Stimulated activated memory B cell treated with anti-CD40 and anti-IgM and Interleukin-4, amounts not matched to agents 10 μg/mL and 1 μg/mL and 100 μg/mL, for 72 hours (primary cell): Measurements from ENCODE around the gene PLXNA2.

ENCODE experiments used
- ATAC-seq: fragments of 150-1000 bp; cut with Tn5 transposase; 2 replicates; pipeline ENCODE4 v1.10.0; 2021
- H3K27ac Mint-ChIP-seq: one replicate; pipeline ENCODE4 v1.8.0; 2022; ENCODE audit warnings: mild to moderate bottlenecking, mixed read lengths
- H3K27me3 Mint-ChIP-seq: one replicate; pipeline ENCODE4 v1.8.0; 2022; ENCODE audit warnings: mixed read lengths
- H3K36me3 Mint-ChIP-seq: one replicate; pipeline ENCODE4 v1.8.0; 2022; ENCODE audit warnings: mixed read lengths
- H3K4me1 Mint-ChIP-seq: one replicate; pipeline ENCODE4 v1.8.0; 2022; ENCODE audit warnings: mixed read lengths
- H3K4me3 Mint-ChIP-seq: one replicate; pipeline ENCODE4 v1.8.0; 2022; ENCODE audit warnings: mild to moderate bottlenecking, moderate library complexity, mixed read lengths
- H3K9me3 Mint-ChIP-seq: one replicate; pipeline ENCODE4 v1.8.0; 2022; ENCODE audit warnings: mixed read lengths

PLXNA2 gene

DNA sequence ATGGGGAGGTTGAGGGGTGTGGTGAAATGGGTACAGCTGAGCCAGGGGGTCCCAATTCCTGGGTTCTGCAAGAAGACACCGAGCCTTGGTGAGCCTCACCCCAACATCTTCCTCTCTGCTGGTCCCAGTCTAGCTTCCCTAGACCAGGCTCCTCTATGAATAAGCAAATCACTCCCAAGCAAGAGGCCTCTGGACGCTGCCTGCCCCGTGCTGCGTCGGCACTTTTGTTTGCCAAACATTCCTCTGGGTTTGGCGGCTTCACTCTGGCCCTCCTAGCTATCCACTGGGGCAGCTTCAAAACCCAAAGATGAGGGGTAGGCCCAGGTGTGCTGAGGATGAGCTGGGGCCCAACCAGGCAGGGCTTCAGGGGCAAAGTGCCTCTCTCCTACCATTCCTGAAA, 196.2 kb downstream of the PLXNA2 start:
- H3K4me1 Mint-ChIP-seq: no peaks in the 10 kb centered on the region
- no peak overlapping the region for H3K4me3 Mint-ChIP-seq
- H3K27ac Mint-ChIP-seq: no peak overlapping the region
- no peaks in the 10 kb centered on the region for H3K36me3 Mint-ChIP-seq
- no peaks in the 10 kb centered on the region for H3K9me3 Mint-ChIP-seq
- no peak for ATAC-seq
- peaks cover 22% of the 10 kb centered on the region for H3K27me3 Mint-ChIP-seq

DNA sequence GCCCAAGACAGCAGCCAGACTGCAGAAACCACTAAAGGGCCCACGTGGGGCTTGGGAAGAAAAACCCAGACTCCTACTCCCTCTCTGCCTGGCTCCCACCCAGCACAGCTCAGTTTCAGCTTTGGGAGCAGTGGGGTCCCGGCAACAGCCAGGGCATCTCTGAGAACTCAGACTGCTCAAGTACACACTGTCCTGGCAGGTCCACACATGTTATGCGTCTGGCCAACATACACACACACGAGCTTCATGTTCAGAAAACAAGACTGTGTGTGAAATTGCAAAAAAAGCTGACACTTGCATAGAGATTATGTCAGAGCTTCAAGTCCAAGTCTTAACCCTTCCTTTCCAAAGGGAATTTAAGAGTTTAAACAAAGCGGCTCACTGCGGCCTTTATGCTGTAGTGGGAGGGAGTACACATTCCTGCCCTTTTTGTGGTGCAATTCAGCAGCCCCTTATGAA, 196.7 kb downstream of the PLXNA2 start:
- Mint-ChIP-seq H3K36me3 (no peaks in the 10 kb centered on the region), H3K9me3 (no peaks in the 10 kb centered on the region), H3K4me3 (no peak overlapping the region), H3K27me3 (peaks cover 27% of the 10 kb centered on the region), H3K4me1 (no peaks in the 10 kb centered on the region), H3K27ac (no peak overlapping the region)
- no peak for ATAC-seq

DNA sequence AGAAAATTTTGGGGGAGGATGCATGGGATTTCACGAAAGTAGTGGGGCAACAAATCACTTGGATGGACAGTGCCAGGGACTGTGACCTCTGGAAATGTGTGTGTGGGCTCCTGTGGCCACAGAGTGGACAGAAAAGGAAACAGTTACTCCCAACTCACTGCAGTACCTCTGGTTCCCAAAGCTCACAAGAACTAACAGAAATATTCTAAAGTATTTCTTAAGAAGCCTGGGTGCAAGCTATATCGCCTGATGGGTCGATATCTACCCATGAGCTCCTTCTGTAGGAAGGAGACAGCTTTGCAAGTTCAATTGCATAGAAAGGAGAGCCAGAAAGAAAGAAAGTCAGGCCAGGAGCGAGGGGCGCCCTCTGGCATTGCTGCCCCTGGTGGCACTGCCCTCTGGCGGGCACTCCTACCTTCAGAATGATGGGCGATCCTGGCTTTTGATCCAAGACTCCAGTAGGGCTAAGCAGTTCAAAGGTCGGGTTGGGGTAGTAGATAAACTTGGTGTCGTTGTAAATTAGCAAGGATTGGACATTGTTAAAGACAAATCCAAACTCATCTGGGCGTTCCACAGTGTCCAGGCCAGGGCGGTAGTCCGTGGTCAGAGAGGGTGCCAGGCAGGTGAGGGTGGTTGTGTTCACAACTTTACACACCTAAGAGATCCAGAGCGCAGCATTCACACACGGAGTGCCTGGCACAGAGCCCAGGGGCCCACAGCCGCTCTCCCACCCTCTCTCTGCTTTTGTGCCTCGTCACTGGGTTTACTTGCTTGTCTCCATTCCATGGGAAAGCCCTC, 198.5 kb downstream of the PLXNA2 start:
- no peaks in the 10 kb centered on the region for H3K9me3 Mint-ChIP-seq
- no peaks in the 10 kb centered on the region for H3K36me3 Mint-ChIP-seq
- ATAC-seq: no peak
- no peaks in the 10 kb centered on the region for H3K4me1 Mint-ChIP-seq
- peaks cover 18% of the 10 kb centered on the region for H3K27me3 Mint-ChIP-seq
- H3K4me3 Mint-ChIP-seq: no peak overlapping the region
- H3K27ac Mint-ChIP-seq: no peak overlapping the region

DNA sequence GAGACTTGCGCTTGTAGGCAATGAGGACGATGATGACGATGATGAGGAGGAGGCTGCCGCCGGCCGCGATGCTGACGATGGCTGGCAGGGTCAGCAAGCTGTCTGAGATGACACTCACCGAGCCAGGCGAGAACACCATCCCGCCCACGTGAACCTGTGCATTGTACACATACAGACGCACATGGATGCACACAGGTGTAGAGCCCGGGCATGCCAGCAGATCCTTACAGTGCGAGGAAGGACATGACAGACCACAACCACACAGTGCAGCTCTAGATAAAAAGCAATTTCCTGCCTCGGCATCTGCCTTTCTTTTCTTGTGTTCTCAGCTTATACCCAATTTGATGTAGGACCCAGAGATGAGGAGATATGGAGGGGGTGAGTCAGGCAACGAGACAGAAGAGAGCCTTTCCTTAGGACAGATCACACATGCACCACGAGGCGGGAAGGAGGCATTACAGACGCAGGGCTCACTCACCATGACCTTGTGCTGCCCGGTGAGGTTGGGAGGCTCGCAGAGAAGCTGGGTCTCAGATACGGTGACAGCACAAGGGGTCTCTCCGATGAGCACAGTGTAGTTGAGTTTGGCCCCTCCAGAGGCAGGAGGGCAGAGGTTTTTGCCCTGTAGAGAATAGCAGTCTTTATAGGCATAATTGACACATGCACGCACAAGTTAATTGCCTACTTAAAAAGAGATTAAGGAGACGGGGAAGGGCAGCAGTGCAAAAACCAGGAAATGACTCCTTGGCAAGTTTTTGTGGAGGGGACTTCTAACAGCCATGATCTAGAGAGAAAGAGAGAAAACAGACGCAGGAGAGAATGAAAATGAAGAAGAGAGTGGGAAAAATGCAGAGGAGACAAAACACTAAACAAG, 199.4 kb downstream of the PLXNA2 start:
- Mint-ChIP-seq H3K9me3 (no peaks in the 10 kb centered on the region), H3K4me3 (no peak overlapping the region), H3K27ac (no peak overlapping the region), H3K36me3 (no peaks in the 10 kb centered on the region), H3K4me1 (no peaks in the 10 kb centered on the region), H3K27me3 (peaks cover 18% of the 10 kb centered on the region)
- no peak for ATAC-seq

DNA sequence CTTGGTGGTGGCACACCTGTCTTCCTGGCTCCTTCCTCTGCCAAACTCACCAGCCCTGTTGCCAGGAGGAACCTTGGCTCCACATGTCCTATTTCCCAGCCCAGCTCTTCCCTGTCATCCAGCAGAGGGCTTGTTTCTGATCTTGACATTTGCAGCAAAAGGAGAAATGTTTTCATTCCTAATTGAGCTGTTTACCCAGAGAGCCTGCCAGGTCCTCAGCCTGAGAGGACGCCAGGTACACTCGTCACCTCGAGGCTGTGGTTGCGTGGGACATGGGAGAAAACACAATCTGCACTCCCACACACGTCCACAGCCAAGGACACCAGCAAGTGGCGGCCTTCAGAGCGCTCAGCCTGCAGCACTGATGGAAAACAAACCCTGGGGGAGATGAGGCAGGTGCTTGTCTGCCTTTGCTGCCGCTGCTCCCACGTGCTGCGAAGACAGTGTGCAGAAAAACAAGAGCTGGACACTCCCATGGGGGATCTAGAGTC, 200.4 kb downstream of the PLXNA2 start:
- Mint-ChIP-seq H3K9me3 (no peaks in the 10 kb centered on the region), H3K4me1 (no peaks in the 10 kb centered on the region), H3K27ac (no peak overlapping the region)

DNA sequence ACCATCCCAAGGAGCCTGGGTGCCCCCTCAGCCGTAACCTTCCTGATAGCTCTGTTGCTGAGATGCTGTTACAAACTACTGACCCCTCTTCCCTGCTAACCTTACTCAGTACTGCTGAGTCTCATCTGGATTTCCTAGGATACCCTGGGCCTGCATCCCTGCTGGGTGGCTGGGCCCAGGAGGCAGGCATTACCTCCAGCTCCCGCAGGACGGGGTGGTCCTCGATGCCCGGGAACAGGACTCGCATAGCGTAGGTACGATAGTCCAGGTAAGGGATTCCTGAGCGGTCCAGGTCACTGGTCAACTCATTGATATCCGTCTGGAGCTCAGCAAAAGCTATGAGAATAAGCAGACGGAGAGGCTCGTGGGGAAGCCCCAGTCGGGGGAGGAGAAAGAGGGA, 201.3 kb downstream of the PLXNA2 start:
- ATAC-seq: no peak
- H3K4me1 Mint-ChIP-seq: no peaks in the 10 kb centered on the region
- H3K27ac Mint-ChIP-seq: no peak overlapping the region
- no peak overlapping the region for H3K4me3 Mint-ChIP-seq
- peaks cover 18% of the 10 kb centered on the region for H3K27me3 Mint-ChIP-seq
- H3K9me3 Mint-ChIP-seq: no peaks in the 10 kb centered on the region
- no peaks in the 10 kb centered on the region for H3K36me3 Mint-ChIP-seq

More for the DNA sequence above, 200.4 kb downstream of the PLXNA2 start:
- Mint-ChIP-seq H3K36me3 (no peaks in the 10 kb centered on the region), H3K4me3 (no peak overlapping the region), H3K27me3 (peaks cover 18% of the 10 kb centered on the region)
- ATAC-seq: no peak

DNA sequence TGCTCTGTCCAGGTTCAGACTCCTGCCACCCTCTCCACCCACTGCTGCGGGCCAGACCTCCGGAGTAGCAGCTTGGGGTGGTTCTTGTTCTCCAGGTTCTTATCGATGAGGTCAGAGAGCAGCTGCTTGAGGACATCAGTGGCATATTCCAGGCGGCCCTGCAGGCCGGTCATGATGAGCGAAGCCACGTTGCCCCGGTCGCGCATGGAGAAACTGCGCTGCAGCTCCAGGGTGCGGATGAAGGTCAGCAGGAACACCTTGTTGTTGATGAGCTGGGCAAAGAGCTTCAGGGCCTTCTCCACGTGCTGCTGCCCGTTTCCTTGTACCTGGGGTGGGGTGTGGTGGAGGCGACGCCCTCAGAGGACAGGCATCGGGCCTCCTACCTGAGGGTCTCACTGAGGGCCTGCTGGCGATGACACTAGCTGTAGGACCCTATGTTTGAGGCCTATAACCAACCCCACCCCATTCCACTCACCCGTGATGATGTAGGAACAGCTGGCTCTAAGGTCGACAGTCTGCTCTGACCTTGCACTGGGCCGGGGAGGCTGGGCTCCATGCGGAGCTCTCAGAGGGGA, 202.1 kb downstream of the PLXNA2 start:
- Mint-ChIP-seq H3K27me3 (peaks cover 22% of the 10 kb centered on the region), H3K27ac (no peak overlapping the region), H3K4me3 (no peak overlapping the region)

DNA sequence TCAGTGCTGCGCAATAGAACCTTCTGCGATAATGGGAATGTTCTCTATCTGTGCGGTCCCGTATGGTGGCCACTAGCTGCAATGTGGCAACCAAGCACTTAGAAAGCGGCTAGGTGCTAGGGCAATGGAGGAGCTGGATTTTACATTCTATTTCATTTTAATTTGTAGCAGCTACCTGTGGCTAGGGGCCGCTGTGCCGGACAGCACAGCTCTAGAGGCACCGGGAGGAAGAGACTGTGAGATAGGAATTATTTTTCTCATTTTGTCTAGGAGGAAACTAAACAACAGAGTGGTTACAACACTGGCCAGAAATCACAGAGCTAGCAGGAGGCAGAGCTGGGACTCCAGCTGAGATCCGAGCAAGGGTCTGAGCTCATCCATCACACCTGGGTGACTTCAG, 202.7 kb downstream of the PLXNA2 start:
- Mint-ChIP-seq H3K9me3 (no peaks in the 10 kb centered on the region), H3K4me1 (no peaks in the 10 kb centered on the region), H3K36me3 (no peaks in the 10 kb centered on the region), H3K27ac (no peak overlapping the region), H3K4me3 (no peak overlapping the region), H3K27me3 (peaks cover 27% of the 10 kb centered on the region)
- no peak for ATAC-seq

More for the DNA sequence above, 202.1 kb downstream of the PLXNA2 start:
- Mint-ChIP-seq H3K9me3 (no peaks in the 10 kb centered on the region), H3K4me1 (no peaks in the 10 kb centered on the region), H3K36me3 (no peaks in the 10 kb centered on the region)
- ATAC-seq: no peak

DNA sequence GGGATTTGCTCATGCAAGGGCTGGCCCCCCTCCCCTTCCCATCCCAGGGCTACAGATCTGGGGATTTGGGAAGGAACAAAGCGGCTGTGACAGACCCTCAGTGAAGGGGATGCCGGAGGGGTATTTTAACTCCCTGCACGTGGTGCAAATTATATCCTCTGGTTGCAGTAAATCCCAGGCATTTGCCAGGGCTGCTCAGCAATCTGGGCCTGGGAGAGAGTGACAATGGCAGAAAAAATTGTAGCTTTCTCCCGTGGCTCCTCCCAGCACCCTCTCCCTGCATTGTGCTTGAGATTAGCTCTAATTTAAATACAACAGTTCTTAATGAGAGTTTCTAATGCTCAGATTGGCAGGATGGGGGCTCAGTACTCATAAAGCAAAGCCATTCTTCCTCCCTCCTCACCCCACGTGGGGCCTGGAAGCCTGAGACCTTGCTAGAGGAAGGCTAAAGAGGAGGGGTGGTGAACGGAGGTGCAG, 203.3 kb downstream of the PLXNA2 start:
- Mint-ChIP-seq H3K36me3 (no peaks in the 10 kb centered on the region), H3K4me1 (no peaks in the 10 kb centered on the region), H3K4me3 (no peak overlapping the region), H3K9me3 (no peaks in the 10 kb centered on the region), H3K27me3 (peaks cover 27% of the 10 kb centered on the region), H3K27ac (no peak overlapping the region)
- ATAC-seq: no peak

DNA sequence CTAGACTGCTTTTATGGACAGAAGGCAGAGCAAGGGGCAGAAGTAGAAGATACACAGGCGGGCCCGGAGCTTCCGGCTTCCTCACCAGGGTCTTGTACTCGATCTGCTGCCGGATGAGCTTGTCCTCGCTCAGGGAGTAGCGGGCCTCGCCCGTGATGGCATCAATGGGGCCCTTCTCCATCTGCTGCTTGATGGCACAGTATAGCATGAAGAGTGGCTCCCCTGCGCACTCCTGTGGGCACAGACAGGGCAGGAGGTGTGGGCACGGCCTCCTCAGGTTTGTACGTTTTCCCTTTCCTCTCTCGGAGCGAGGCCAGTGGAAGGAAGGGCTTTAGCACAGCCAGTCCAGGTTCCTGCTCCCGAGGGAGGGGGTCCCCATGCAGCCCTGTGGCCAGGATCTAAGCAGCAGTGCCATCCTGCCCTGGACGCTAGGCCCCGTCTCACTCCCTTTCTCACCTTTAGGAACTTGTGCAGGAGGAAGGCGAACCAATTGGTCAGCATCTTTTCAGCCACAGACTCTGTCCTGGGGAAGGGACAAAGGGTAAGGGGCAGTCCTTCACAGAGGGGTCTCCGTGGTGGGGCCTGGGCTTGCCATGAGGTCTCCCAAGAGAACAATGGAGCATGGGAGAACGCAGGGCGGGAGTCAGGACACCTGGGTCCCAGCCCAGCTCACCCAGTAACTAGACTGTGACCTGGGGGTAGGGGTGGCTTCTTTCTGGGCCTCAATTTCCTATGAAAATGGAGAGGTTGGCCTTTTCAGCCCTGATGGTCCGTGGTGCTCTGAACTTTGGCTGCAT, 204.4 kb downstream of the PLXNA2 start:
- H3K4me3 Mint-ChIP-seq: no peak overlapping the region
- H3K27ac Mint-ChIP-seq: no peak overlapping the region
- H3K9me3 Mint-ChIP-seq: no peaks in the 10 kb centered on the region
- peaks cover 27% of the 10 kb centered on the region for H3K27me3 Mint-ChIP-seq
- H3K36me3 Mint-ChIP-seq: no peaks in the 10 kb centered on the region
- H3K4me1 Mint-ChIP-seq: no peaks in the 10 kb centered on the region
- no peak for ATAC-seq

DNA sequence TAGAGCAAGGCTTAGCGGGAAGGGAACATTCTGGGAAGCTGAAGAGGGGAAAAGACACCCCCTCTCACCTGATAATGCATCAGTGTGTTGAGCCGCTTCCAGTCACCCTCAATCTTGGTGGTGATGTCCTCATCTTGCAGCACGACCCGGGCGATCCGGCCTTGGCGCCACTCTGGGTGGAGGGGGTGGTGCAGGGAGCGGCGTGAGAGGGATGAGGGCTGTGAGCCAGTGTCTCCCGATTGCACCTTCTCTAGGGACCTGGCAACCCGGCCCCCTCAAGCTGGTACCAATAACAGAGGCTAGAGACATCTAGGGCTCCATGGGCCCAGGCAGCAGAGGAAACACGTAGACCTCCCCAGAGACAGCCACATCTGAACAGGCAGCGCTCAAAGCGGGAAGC, 205.9 kb downstream of the PLXNA2 start:
- Mint-ChIP-seq H3K27ac (no peak overlapping the region), H3K4me1 (no peaks in the 10 kb centered on the region), H3K27me3 (peaks cover 28% of the 10 kb centered on the region), H3K9me3 (no peaks in the 10 kb centered on the region), H3K4me3 (no peak overlapping the region), H3K36me3 (no peaks in the 10 kb centered on the region)
- ATAC-seq: no peak

DNA sequence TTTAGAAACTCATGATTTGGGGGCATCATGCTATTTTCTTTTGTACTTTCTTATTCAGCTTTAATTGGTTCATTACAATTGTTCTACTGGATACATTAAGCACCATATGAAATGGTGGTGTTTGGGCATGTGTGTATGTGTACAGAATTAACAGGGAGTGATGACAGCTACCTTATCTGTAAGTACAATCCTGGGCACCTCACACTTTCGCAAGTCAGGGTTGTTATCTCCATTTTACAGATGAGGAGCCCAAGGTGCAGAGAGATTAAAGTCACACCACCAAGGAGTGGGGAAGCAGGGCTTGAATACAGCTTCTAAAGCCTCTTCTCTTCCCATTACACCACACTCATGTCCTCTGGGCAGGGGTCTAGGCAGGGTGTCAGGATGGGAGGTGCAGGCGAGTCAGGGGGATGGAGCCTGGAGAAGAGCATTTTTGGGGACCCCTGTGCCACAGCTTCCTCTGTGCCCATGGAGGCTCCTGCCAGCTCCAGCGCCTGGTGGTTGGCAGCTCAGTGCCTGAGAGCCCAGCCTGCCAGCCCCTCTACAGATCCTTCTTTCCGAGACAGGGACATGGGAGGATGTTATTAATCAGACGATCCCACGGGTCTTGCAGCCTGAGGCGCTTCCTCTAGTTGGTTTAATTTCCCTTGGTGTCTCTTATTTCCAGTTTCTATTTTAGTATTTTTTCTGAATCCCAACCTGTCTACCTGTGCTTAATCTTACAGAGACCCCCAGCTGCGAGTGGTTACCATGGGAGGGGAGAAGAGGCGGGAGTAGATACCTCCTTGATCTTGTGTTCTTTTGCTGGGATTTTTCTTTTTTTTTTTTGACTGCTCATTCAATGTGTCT, 207.0 kb downstream of the PLXNA2 start:
- Mint-ChIP-seq H3K4me3 (no peak overlapping the region), H3K4me1 (no peaks in the 10 kb centered on the region), H3K9me3 (no peaks in the 10 kb centered on the region), H3K27me3 (peaks cover 30% of the 10 kb centered on the region), H3K27ac (no peak overlapping the region), H3K36me3 (no peaks in the 10 kb centered on the region)
- no peak for ATAC-seq

DNA sequence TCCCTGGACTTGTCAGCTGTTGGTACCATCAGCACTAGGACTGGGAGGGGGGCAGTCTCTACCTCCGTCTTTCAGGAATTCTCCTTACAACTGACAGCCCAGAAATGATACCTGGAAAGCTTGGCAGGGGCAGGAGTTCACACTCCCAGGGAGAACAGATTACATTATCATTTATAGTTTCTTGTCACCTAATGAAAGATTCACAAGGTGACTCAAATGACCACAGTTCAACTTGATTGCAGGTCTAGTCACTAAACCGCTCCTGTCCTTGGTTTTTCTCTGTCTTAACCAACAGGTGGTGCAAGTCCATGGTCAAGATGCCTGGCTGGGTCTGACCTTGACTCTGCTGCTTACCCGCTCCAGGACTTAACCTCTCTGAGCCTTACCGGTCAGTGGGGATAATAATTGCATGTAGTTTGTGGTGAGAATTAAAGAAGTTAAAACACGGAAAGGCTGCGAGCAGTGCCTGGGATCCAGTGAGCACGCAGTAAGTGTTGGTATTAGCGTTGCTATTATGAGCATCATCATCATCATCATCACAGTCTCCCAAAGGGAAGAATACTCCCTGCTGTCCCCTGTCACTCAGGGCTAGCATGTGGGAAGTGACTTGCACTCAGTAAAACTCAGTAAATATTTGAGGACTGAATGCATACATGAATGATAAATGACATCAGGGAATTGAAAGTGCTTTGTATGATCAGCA, 207.9 kb downstream of the PLXNA2 start:
- Mint-ChIP-seq H3K4me1 (no peaks in the 10 kb centered on the region), H3K27ac (no peak overlapping the region), H3K9me3 (no peaks in the 10 kb centered on the region), H3K4me3 (no peak overlapping the region), H3K36me3 (no peaks in the 10 kb centered on the region), H3K27me3 (peaks cover 39% of the 10 kb centered on the region)
- no peak for ATAC-seq
